Endometrium (tissue), 2 donors: ENCODE data around the gene PDXP.
"Not testable (repeated sequence)": the region's sequence is repeated elsewhere in the genome, so short reads cannot be mapped to it uniquely, and the experiment has no call there.

Experiments used
- FAIRE-seq: peaks from 2 replicates; lab custom pipeline; 2012; peaks lifted over from hg19 to GRCh38; lab: Jason Lieb, UNC
- donor health status: control.
- donor health status: control.

PDXP gene

GRCh38 chr22:37658133-37659065, at the start of gene PDXP:
PDXP (plus strand) TSS chr22:37658723; CDS start chr22:37658783, 60 bp downstream.
- FAIRE-seq, result peak; percentile 99

GRCh38 chr22:37609240-37610152, 49.0 kb upstream of the PDXP start:
- FAIRE-seq, result no peak

- FAIRE-seq, result not testable (repeated sequence)
These were observed 48.4 kb upstream of the PDXP start for GRCh38 chr22:37610153-37610475.

- FAIRE-seq, result no peak
These were observed 47.9 kb upstream of the PDXP start for GRCh38 chr22:37610480-37611129.

GRCh38 chr22:37611207-37611606, 47.3 kb upstream of the PDXP start:
- FAIRE-seq, result no peak

- FAIRE-seq, result no peak
These were observed 42.1 kb upstream of the PDXP start for GRCh38 chr22:37616201-37617083.

- FAIRE-seq, result no peak
These were observed 41.1 kb upstream of the PDXP start for GRCh38 chr22:37617431-37617830.

- no peak for FAIRE-seq
These were observed 40.4 kb upstream of the PDXP start for GRCh38 chr22:37618072-37618656.

- FAIRE-seq, result no peak
These were observed 39.8 kb upstream of the PDXP start for GRCh38 chr22:37618674-37619073.

- FAIRE-seq, result no peak
These were observed 38.5 kb upstream of the PDXP start for GRCh38 chr22:37619991-37620390.

GRCh38 chr22:37621352-37621860, 37.1 kb upstream of the PDXP start:
- no peak for FAIRE-seq

- no peak for FAIRE-seq
These were observed 35.2 kb upstream of the PDXP start for GRCh38 chr22:37623075-37624016.

GRCh38 chr22:37624017-37624365, 34.5 kb upstream of the PDXP start:
- no peak for FAIRE-seq

GRCh38 chr22:37624876-37625275, 33.6 kb upstream of the PDXP start:
- no peak for FAIRE-seq

GRCh38 chr22:37625737-37626136, 32.8 kb upstream of the PDXP start:
- no peak for FAIRE-seq

- no peak for FAIRE-seq
These were observed 32.4 kb upstream of the PDXP start for GRCh38 chr22:37626144-37626543.

- FAIRE-seq, result no peak
These were observed 31.9 kb upstream of the PDXP start for GRCh38 chr22:37626556-37627075.

GRCh38 chr22:37627121-37627520, 31.4 kb upstream of the PDXP start:
- no peak for FAIRE-seq

- FAIRE-seq, result no peak
These were observed 31.0 kb upstream of the PDXP start for GRCh38 chr22:37627545-37627944.

GRCh38 chr22:37628830-37629229, 29.7 kb upstream of the PDXP start:
- FAIRE-seq, result no peak
